ENCODE measurements around the gene GAGE1. TPM values are rescaled to one million over a fixed set of nuclear protein-coding genes. Genes with fewer than 3 reads are reported as not detected.

Gene GAGE1
- total RNA-seq (ENCODE audit: low replicate concordance) = not detected in 2 replicates

GRCh38 chrX:49598720-49599119 lies at the start of gene GAGE1:
TSS of gene GAGE1 (plus strand) at chrX:49599020. CDS start at chrX:49600175, 1,155 bp downstream.

GRCh38 chrX:49550989-49551388 lies 47.8 kb upstream of the GAGE1 start, which contains the start of gene GAGE12E:
TSS of gene GAGE12E (plus strand) at chrX:49551289. CDS start at chrX:49552444, 1,155 bp downstream.

GRCh38 chrX:49560542-49560941 lies 38.3 kb upstream of the GAGE1 start, which contains the start of gene GAGE12F:
TSS of gene GAGE12F (plus strand) at chrX:49560842. CDS start at chrX:49561997, 1,155 bp downstream.

GRCh38 chrX:49570100-49570499 lies 28.7 kb upstream of the GAGE1 start, which contains the start of gene GAGE12G:
TSS of gene GAGE12G (plus strand) at chrX:49570400. CDS start at chrX:49571555, 1,155 bp downstream.

GRCh38 chrX:49579649-49580048 lies 19.2 kb upstream of the GAGE1 start, which contains the start of gene GAGE12H:
TSS of gene GAGE12H (plus strand) at chrX:49579949. CDS start at chrX:49581104, 1,155 bp downstream.

GRCh38 chrX:49589196-49589595 lies 9.6 kb upstream of the GAGE1 start, which contains the start of gene GAGE2A:
TSS of gene GAGE2A (plus strand) at chrX:49589496. CDS start at chrX:49590651, 1,155 bp downstream.

Other genes with a start within 250 kb of the GAGE1 start
- gene GAGE12C, start 66.8 kb upstream of the GAGE1 start, total RNA-seq (ENCODE audit: low replicate concordance) = not detected in 2 replicates
- not detected in 2 replicates for gene GAGE12D, start 57.3 kb upstream of the GAGE1 start, total RNA-seq (ENCODE audit: low replicate concordance)
- gene GAGE12E, start 47.7 kb upstream of the GAGE1 start, total RNA-seq (ENCODE audit: low replicate concordance) = not detected in 2 replicates
- gene GAGE12F, start 38.2 kb upstream of the GAGE1 start, total RNA-seq (ENCODE audit: low replicate concordance) = not detected in 2 replicates
- not detected in 2 replicates for gene GAGE12G, start 28.6 kb upstream of the GAGE1 start, total RNA-seq (ENCODE audit: low replicate concordance)
- not detected in 2 replicates for gene GAGE12H, start 19.1 kb upstream of the GAGE1 start, total RNA-seq (ENCODE audit: low replicate concordance)
- gene GAGE2A, start 9.5 kb upstream of the GAGE1 start, total RNA-seq (ENCODE audit: low replicate concordance) = not detected in 2 replicates
- gene PAGE1, start 97.0 kb downstream of the GAGE1 start, total RNA-seq (ENCODE audit: low replicate concordance) = not detected in 2 replicates
- not detected in 2 replicates for gene PAGE4, start 230.3 kb downstream of the GAGE1 start, total RNA-seq (ENCODE audit: low replicate concordance)